ENCODE data around the gene PSTPIP2. TPM values are rescaled to one million over a fixed set of nuclear protein-coding genes. Genes with fewer than 3 reads are reported as not detected.
"Not testable (repeated sequence)": the region's sequence is repeated elsewhere in the genome, so short reads cannot be mapped to it uniquely, and the experiment has no call there.

The PSTPIP2 gene
- polyA plus RNA-seq, 3 donors = 2.2 to 5.1 (median 2.9) TPM

- 22 to 27% (median 25%) methylated on average over 25 of the region's 25 CpGs for WGBS, 3 donors
- no peak overlapping the region for H3K27ac ChIP-seq (ENCODE audit: low read depth, low read length)
Observed at GRCh38 chr18:46072376-46072867, 362 bp upstream of the PSTPIP2 start.

GRCh38 chr18:46070815-46071652 is 1.0 kb downstream of the PSTPIP2 start:
- no peak overlapping the region for H3K27ac ChIP-seq (ENCODE audit: low read depth, low read length)
- WGBS, 3 donors = 23 to 49% (median 27%) methylated on average over 13 of the region's 13 CpGs

GRCh38 chr18:46070232-46070631 is 1.8 kb downstream of the PSTPIP2 start:
- H3K27ac ChIP-seq (ENCODE audit: low read depth, low read length) = no peak overlapping the region
- WGBS, 3 donors = 71 to 86% (median 82%) methylated on average over 6 of the region's 6 CpGs

GRCh38 chr18:46069524-46069923 is 2.5 kb downstream of the PSTPIP2 start:
- no peak overlapping the region for H3K27ac ChIP-seq (ENCODE audit: low read depth, low read length)
- 76 to 85% (median 81%) methylated on average over 4 of the region's 4 CpGs for WGBS, 3 donors

GRCh38 chr18:46068763-46069162 is 3.3 kb downstream of the PSTPIP2 start:
- 19 to 50% (median 49%) methylated on average over 1 of the region's 1 CpG for WGBS, 3 donors
- H3K27ac ChIP-seq (ENCODE audit: low read depth, low read length) = no peak overlapping the region

GRCh38 chr18:46067438-46068007 is 4.5 kb downstream of the PSTPIP2 start:
- no peak overlapping the region for H3K27ac ChIP-seq (ENCODE audit: low read depth, low read length)
- 88 to 92% (median 89%) methylated on average over 4 to 5 of the region's 5 CpGs for WGBS, 3 donors

GRCh38 chr18:46062781-46063180 is 9.3 kb downstream of the PSTPIP2 start:
- no peak overlapping the region for H3K27ac ChIP-seq (ENCODE audit: low read depth, low read length)
- 78 to 91% (median 84%) methylated on average over 5 of the region's 5 CpGs for WGBS, 3 donors

GRCh38 chr18:46061796-46062195 is 10.3 kb downstream of the PSTPIP2 start:
- no peak overlapping the region for H3K27ac ChIP-seq (ENCODE audit: low read depth, low read length)
- WGBS, 3 donors = 84 to 100% (median 88%) methylated on average over 1 of the region's 1 CpG

GRCh38 chr18:46061387-46061786 is 10.7 kb downstream of the PSTPIP2 start:
- H3K27ac ChIP-seq (ENCODE audit: low read depth, low read length) = no peak overlapping the region
- 71 to 82% (median 78%) methylated on average over 3 of the region's 3 CpGs for WGBS, 3 donors

GRCh38 chr18:46060359-46060841 is 11.7 kb downstream of the PSTPIP2 start:
- WGBS, 3 donors = 79 to 90% (median 84%) methylated on average over 3 of the region's 3 CpGs
- H3K27ac ChIP-seq (ENCODE audit: low read depth, low read length) = no peak overlapping the region

- WGBS, 3 donors = 55 to 58% (median 57%) methylated on average over 4 of the region's 4 CpGs
- H3K27ac ChIP-seq (ENCODE audit: low read depth, low read length) = no peak overlapping the region
Observed at GRCh38 chr18:46055838-46056230, 16.2 kb downstream of the PSTPIP2 start.

- H3K27ac ChIP-seq (ENCODE audit: low read depth, low read length) = no peak overlapping the region
- 57 to 83% (median 64%) methylated on average over 6 of the region's 6 CpGs for WGBS, 3 donors
Observed at GRCh38 chr18:46054956-46055837, 16.9 kb downstream of the PSTPIP2 start.

- 84 to 94% (median 91%) methylated on average over 6 of the region's 6 CpGs for WGBS, 3 donors
Observed at GRCh38 chr18:46053368-46054095, 18.5 kb downstream of the PSTPIP2 start.

GRCh38 chr18:46051731-46052461 is 20.2 kb downstream of the PSTPIP2 start:
- no peak overlapping the region for H3K27ac ChIP-seq (ENCODE audit: low read depth, low read length)
- 64 to 71% (median 68%) methylated on average over 6 of the region's 6 CpGs for WGBS, 3 donors

More at GRCh38 chr18:46053368-46054095, 18.5 kb downstream of the PSTPIP2 start:
- H3K27ac ChIP-seq (ENCODE audit: low read depth, low read length) = no peak overlapping the region

- no peak overlapping the region for H3K27ac ChIP-seq (ENCODE audit: low read depth, low read length)
- 96 to 98% (median 97%) methylated on average over 5 of the region's 5 CpGs for WGBS, 3 donors
Observed at GRCh38 chr18:46050268-46050667, 21.8 kb downstream of the PSTPIP2 start.

- WGBS, 3 donors = 75 to 90% (median 84%) methylated on average over 1 of the region's 1 CpG
- no peak overlapping the region for H3K27ac ChIP-seq (ENCODE audit: low read depth, low read length)
Observed at GRCh38 chr18:46048641-46049040, 23.4 kb downstream of the PSTPIP2 start.

- 94 to 96% (median 94%) methylated on average over 13 of the region's 13 CpGs for whole genome bisulfite sequencing, 3 donors
- not testable (repeated sequence) for H3K27ac ChIP-seq (ENCODE audit: low read depth, low read length)
Observed at GRCh38 chr18:46047369-46047768, 24.7 kb downstream of the PSTPIP2 start.

Measured in adipose tissue (tissue), 3 donors.